Kidney glomerular epithelial cell (primary cell): Measurements from ENCODE around the gene KRTAP10-2.

Experiments used
- DNase-seq: peaks from one replicate; lab custom pipeline; 2025; lab: John Stamatoyannopoulos, UW

Gene KRTAP10-2

DNA sequence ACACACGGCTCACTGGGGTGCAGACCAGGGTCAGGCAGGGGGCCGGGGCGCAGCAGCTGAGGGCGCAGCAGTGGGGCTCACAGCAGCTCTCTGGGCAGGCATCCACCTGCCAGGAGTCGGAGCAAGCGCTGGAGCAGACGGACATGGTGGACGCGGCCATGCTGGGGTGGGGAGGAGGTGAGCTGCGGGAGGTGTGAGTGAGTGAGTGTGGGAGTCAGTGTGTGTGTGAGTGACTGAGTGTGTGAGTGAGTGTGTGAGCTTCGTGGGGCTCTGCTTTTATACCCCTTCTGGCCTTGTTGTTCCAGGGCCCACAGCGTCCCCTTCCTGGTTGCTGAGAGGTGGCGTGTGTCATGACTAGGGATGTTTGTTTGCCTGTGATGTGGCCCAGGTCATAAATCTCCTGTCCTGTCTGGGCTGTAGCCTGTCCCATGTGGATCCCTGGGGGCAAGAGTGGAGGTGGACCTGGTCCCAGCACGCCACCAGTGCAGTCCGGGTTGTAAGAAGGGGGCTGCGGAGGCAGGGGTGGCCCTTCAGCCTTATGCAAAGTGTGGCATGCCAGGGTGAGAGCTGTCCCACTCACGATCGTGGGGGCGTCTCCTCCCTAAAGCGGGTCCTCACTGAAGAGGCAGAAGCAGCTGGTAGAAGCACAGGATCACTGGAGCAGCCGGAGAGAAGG, 11.2 kb downstream of the KRTAP10-2 start, which contains the start of gene KRTAP10-1:
Gene KRTAP10-1 (minus strand): TSS at position 205 of the 676 bp plus-strand sequence. CDS start 45 bp downstream, at position 160.
- no peak for DNase-seq

DNA sequence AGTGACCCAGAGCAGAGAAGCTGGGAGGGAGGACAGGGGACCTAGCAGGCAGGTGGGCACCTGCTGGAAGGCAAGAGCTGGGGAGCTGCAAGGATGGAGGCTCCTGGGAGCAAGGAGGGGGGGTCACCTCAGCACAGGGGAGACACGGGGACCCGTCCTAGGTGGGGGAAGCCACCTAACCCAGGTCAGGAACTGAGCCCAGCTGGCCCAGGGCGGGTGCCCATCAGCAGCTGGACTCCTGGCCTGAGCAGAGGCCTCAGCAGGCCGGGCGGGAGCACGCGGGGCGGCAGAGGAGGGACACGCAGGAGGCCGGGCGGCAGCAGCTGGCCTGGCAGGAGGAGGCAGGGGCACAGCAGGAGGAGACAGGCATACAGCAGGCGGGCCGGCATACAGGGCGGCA, 12.3 kb downstream of the KRTAP10-2 start:
- DNase-seq, result no peak

DNA sequence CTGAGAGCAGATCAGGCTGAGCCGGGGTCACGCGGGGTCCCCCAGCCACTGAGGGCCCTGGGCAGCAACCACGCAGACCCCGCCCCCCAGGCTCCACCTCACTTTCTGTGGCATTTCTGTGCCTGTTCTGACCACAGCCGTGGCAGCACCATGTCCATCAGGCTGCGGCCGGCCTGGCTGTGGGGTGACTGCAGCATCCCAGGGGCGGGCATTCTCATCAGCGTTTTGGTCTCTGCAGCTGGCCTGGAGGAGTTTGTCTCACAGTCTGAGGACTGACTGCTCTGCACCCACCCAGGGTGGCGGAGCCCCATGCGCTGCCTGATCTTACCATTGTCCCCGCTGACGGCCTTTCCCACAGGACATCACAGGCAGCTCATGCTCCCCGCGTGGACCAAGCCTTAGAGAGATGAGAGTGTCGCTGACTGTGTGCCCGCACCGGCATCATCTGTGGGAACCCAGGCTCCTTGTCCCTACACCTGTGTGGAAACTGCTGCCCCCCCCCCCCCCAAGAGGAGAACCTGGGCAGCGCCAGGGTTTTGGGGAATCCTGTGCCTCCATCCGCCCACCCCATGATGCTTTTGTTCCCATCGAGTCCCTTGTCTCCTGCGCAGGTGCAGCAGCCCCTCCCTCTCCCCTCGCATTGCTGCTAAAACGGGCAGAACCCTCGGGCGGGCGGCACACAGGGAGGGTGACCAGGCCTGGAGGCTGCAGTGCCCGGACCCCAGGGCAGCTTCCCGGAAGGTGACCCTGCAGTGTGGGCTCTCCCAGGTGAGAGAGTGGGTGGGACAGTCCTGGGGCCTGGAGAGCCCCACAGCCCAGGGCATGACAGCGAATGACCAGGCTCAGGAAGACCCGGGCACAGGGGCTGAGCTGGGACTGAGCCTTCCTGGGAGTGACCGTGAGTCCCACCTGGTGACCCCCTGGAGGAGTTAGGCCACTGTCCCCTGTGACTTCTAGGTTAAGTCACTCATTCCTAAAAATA, 13.1 kb downstream of the KRTAP10-2 start:
- no peak for DNase-seq

DNA sequence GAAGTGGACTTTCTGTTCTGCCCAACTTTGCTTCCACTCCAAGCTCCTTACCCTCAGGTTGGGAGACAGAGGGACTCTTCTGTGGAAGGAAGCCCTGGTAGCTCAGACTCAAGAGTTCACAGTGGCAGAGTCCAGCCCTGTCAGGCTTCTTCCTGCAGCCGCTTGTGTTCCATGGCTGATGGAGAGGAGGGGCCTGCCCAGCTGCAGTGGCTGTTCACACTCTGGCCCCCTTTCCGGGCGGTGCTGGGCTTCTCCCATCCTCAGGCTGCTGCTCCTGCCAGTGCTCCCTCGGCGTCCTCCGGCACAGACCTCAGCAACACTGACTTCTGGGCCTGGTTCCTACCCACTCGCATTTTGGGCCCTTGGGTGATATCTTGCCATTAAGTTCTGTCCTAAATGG, 15.3 kb downstream of the KRTAP10-2 start:
- no peak for DNase-seq

DNA sequence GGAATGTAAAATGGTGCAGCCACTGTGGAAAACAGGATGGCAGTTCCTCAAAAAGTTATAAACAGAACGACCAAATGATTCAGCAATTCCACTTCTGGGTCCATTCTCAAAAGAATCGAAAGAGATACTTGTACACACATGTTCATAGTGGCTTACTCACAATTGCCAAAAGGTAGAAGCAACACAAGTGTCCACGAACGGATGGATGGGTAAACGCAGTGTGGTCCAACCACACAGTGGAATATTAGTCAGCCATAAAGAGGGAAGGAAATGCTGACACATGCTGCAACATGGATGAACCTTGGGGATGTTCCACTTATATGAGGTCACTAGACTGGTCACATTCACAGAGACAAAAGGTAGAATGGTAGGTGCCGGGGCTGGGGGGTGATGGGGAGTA, 16.6 kb downstream of the KRTAP10-2 start:
- no peak for DNase-seq

DNA sequence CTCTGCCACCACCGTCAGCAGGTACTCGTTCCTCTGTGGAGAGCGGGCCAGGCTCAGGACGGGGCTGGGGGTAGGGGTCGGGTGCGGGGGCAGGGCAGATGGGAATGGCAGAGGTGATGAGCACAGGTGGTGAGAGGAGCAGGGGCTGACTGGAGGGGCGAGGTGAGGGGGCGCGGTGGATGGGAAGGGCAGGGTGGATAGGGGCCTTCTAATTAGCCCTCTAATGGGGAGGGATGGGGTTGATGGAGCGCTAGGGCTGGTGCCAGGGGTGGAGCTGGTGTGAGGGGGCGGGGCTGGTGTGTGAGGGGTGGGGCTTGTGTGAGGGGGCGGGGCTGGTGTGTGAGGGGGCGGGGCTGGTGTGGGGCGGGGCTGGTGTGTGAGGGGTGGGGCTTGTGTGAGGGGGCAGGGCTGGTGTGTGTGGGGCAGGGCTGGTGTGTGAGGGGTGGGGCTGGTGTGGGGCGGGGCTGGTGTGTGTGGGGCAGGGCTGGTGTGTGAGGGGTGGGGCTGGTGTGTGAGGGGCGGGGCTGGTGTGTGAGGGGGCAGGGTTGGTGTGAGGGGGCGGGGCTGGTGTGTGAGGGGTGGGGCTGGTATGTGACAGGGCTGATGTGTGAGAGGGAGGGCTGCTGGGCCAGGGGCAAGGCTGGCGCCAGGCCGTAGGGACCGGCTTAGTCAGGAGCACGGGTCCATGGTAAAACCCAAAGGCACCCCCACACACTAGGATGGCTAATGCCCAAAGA, 17.2 kb downstream of the KRTAP10-2 start:
- no peak for DNase-seq

DNA sequence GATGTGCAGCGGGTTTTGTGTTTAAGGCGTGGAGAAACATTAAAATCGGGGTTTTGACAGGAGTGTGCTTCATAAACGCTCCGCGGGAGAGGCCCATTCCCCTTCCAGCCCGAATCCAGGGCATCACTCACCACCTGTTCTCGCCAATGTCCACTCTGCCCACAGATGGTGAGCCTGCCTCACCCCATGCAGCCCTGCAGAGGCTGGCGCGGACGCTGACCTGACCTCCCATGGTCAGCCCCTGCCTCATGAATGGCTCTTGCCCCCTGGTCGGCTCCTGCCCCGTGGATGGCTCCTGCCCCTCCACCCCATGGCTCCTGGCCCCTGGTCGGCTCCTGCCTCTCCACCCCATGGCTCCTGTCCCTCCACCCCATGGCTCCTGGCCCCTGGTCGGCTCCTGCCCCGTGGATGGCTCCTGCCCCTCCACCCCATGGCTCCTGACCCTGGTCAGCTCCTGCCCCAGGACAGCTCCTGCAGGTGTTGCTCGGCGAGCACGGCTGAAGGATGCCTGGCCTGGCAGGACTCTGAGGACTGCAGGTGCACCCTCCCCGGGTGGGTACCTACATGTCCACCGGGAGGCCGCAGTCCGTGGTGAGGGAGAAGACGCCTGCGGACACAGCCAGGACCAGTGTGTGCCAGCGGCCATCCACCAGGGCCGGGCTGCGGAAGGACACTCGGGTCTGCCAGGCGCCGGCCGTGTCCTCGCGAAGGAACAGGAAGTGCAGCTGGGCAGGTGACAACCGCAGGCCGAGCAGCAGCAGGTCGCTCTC, 18.0 kb downstream of the KRTAP10-2 start:
- no peak for DNase-seq

DNA sequence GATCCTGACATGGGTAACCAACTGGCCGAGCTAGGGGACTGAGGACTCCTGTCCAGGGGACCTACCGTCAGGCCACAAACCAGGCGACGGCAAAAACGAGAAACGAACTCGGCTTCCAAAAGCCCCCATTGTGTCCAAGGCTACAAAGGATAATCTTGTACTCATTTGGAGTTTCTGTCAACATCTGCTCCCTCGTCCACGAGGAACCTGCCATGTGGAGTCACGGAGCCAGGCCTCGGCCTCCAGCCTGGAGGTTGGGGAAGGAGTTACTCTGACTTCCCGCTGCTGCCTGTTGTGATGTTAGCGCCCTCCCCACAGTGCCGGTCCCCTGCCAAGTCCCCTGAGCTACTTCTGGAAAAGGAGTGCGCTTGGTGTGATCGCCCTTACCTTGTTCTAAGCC, 18.6 kb downstream of the KRTAP10-2 start:
- DNase-seq, result no peak

DNA sequence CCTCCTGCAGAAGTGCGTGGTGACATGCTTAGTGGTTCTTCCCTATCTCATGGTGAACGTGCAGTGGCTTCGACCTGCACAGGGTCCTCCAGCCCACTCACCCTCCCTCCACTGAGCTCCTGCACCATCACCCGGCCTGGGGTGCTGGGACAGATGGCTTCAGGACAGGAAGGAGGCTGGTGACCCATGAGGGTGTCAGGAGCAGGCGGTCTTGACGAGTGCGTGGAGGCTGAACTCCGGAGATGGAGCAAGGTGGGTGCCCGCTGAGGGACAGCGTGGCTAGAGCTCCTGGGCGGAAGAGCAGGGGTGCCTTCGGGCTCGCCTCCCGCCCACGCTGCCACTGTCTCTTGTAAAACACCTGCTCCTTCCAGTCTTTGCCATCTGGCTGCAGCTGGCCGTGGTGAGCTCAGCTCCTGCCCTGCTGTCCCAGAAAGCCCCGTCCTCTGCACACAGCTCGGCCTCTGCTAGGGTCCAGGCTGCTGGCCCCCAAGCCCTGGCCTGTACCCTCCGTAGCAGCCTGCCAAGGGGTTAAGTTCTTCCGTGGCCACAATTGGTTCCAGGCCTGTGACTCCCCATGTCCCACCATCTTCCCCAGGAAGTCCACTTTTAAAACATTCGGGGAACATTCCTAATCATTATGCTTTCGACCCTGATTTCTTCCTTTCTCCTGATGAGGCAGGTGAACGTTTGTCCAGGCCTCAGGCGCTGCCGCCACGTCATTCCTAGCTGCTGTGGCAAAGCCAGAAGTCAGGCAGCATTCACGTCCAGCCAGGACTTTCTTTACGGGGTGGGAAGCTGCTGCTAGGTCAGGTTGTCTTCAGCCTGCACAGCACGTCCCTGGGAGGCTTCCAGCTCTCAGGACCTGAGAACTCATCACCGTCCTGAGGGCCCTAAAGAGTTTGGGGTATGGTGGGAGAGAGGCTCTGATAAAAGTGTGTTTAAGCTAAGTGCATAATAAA, 19.4 kb downstream of the KRTAP10-2 start:
- no peak for DNase-seq

DNA sequence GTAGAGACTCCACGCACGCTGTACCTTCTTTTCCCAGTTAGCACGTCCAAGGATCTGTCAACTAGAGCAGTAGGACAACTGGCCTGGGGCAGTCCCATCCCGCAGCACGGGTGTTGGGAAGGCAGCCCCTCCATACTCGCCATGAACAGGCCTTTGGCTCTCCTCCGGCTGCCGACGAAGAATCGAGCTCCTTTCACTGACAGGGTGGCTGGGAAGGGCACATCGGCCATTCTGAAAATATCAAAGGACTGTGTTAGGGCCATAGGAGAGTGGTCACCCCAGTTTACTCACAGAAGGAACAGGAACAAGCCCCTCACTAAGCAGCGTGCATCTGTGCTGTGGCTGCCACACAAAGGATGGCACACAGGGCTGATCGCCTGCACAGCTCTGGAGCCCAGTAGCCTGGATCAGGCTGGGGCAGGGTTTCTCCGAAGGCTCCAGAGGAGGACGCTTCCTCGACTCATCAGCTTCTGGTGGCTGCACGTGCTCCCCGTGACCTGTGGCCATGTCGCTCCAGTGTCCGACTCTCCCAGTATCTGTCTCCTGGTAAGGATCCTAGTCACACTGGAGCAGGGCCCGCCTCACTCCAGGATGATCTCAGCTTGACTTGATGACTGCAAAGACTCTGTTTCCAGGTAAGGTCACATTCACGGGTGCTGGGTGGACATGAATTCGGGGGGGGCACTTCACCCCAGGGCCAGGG, 20.3 kb downstream of the KRTAP10-2 start:
- DNase-seq, result no peak

DNA sequence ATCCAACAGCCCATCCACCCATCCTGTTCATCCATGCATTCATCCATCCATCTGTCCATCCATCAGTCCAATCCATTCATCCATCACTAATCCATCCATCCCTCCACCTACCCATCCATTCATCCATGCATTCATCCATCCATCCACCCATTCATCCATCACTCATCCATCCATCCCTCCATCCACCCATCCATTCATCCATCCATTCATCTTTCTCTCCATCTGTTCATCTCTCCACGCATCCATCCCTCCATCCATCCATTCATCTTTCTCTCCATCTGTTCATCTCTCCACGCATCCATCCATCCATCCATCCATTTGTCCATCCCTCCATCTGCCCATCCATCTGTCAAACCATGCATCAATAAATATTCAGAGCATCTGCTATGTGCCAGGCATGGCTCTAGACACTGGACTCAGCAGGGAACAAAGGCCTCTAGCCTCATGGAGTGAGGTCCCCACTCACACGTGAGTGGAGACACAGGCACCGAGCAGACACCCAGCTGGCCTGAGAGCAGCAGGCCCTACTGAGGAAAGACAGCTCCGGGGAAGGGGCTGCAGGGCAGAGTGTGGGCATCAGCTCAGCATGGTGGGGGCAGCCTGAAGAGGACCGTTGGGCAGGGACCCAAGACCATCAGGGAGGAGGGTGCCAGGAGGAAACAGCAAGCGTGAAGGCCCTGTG, 20.9 kb downstream of the KRTAP10-2 start:
- DNase-seq, result no peak

DNA sequence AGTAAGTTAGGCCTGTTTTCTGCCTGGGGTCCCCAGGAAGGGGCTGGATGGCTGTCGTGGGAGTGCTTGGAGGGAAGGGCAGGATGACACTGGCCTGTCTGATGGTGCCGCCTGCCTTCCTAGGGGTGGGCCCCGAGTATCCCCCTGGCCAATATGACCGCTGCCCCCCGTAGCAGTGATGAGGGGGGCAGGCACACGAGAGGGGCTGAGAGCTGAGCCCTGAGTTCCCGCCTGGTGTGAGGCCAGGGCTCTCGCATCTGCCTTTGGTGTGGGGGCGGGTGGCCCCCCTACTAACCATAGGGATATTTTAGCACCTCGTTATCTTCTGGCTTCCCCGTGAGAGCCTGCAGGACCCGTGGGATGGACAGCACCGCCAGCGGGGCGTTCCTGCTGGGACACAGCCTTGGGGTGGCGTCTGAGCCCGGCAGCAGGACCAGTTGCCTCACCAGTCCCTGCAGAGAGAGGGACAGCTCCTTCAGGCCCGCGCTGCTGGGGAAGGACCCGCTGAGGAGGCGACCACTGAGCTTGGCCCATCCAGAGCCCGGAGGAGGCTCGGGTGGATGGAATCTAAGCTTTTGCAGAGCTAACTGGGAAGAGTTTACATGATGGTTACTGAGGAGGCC, 21.7 kb downstream of the KRTAP10-2 start:
- DNase-seq, result no peak

DNA sequence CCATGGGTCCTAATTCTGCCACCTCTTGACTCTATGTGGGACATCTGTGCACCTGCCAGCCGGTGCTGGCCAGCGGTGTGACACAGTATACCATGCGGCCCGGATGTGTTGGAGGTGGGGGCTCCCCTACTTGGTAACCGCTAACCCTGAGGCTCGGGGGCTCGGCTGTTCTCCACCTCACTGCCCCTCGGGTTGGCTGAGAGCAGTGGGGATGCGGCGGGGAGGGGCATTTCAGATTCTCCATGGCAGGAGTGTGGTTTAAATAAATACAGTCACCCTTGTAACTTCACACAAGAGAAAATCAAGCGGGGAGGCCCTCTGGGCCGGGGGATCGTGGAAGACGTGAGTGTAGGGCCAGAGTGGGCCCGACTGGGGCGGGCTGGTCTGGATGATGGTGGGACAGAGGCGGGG, 22.3 kb downstream of the KRTAP10-2 start:
- DNase-seq, result no peak

DNA sequence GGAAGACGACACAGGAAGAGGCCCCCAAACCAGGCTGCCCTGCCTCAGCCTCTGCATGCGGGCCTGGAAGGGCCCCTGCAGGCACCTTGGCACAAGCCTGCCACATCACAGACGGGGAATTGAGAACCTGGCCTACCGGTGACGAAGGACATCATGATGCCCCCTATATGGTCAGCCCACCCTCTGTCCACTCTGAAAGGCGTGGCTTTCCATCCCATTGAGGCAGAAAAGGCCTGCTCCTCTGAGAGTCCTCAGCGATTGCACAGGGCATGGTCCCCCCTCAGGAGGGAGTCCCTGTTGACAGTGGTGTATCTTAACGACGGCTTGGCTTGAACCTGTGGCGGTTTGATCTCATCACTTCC, 22.7 kb downstream of the KRTAP10-2 start:
- no peak for DNase-seq

DNA sequence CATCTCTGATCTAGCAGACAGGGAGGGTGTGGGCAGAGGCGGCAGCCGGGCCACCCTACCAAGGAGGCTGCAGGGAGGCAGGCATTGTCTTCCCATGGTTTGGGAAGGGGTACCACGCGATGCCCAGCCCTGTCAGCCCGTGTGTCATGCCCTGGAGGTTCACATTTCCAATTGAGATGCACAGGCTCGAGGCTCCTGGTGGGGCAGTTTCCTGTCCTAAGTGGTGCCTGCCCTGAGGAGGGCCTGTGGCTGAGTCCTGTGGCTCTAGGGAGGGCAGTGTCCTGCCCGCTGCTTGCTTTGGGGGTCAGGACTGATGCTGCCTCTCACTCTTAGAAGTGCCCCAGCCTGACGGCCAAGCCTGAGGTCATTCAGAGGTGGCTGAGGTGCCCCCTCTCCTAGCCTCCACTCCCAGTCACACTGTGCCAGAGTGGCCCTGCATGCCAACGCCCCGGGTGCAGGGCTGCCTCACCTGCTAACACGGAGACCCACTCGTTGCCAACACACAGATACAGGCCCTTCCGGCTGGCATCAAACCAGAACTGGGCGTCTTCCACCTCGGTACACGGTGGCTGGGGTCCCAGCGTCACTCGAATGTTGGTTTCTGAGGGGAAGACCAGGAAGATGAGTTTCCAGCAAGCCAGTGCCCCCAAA, 23.2 kb downstream of the KRTAP10-2 start:
- DNase-seq, result no peak

DNA sequence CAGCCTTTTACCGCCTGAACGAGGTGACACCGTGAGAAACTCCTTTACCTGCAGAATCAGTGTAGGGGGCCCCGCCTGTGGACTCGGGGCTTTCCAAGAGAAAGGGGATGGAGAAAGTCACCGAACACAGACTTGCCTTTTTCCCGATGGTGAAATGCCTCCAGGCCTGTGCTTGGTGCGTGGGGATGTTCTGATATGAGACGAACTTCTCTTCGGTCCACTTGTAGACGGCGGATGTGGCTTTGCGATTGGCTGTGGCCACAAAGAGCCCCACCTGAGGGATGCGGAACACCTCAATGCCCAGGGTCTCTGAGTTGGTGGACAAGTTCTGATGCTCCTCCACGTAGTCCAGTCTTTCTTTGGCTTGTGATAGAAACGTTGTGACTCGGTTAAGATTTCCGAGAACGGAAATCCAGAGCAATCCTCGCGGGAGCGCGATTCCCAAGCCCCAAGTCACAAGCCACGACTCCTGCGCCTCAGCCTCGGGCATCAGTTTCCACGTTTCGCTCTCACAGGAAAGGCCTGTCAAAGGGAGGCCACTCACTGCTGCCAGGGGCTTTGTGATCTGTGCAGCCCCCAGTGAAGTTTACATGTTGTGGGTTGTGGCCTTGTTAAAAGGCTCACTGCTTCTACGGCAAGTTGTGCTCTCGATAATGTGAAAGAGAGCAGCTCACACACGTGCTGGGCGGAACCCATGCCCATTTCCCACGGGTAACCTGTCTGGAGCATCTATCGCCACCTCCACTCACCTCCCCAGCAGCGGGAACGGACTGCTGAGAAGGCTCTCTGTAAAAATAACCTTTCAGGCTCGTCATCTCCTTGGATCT, 23.9 kb downstream of the KRTAP10-2 start:
- no peak for DNase-seq
